ENCODE measurements around the gene DNLZ.

GRCh38 chr9:136323371-136323789 is 40.2 kb downstream of the DNLZ start:
- TF ChIP-seq CTCF (IDR thresholded peaks at IDR 0.05) (no peak), POLR2A (IDR thresholded peaks at IDR 0.05) (no peak), POLR2AphosphoS5 (IDR thresholded peaks at IDR 0.05) (peak in 2 of 3 donors; percentile 18 to 20)
